NCI-H1436 (cell line): ENCODE measurements around the gene SNUPN.

Experiments
- DNase-seq: peaks from one replicate; lab custom pipeline; 2025; lab: John Stamatoyannopoulos, UW

SNUPN gene

GRCh38 chr15:75654201-75654907, 28.8 kb upstream of the SNUPN start:
- no peak for DNase-seq

GRCh38 chr15:75653347-75653913, 27.9 kb upstream of the SNUPN start:
- no peak for DNase-seq

GRCh38 chr15:75651810-75652543, 26.5 kb upstream of the SNUPN start:
- DNase-seq: no peak

- no peak for DNase-seq
Observed at GRCh38 chr15:75650908-75651809, 25.6 kb upstream of the SNUPN start.

- no peak for DNase-seq
Observed at GRCh38 chr15:75649848-75650247, 24.3 kb upstream of the SNUPN start.

GRCh38 chr15:75649045-75649761, 23.7 kb upstream of the SNUPN start:
- DNase-seq: no peak

- DNase-seq: no peak
Observed at GRCh38 chr15:75648156-75649000, 22.9 kb upstream of the SNUPN start.

GRCh38 chr15:75647370-75648155, 22.0 kb upstream of the SNUPN start, which contains the start of gene SNX33:
Gene SNX33, plus strand, starts transcription at chr15:75647912. Its CDS starts 1,191 bp downstream, at chr15:75649103.
- peak; percentile 36 for DNase-seq

- DNase-seq: no peak
Observed at GRCh38 chr15:75646944-75647364, 21.4 kb upstream of the SNUPN start.

GRCh38 chr15:75646112-75646943, 20.8 kb upstream of the SNUPN start:
- DNase-seq: no peak

- no peak for DNase-seq
Observed at GRCh38 chr15:75644376-75644775, 18.9 kb upstream of the SNUPN start.

GRCh38 chr15:75641603-75642002, 16.1 kb upstream of the SNUPN start:
- DNase-seq: no peak

- DNase-seq: no peak
Observed at GRCh38 chr15:75641179-75641503, 15.6 kb upstream of the SNUPN start.

GRCh38 chr15:75640483-75641178, 15.1 kb upstream of the SNUPN start:
- peak; percentile 50 for DNase-seq

GRCh38 chr15:75639709-75640482, 14.4 kb upstream of the SNUPN start, which contains the start of gene IMP3:
Gene IMP3, minus strand, starts transcription at chr15:75640224. Its CDS starts 56 bp downstream, at chr15:75640168.
- peak; percentile 97 for DNase-seq

- no peak for DNase-seq
Observed at GRCh38 chr15:75639191-75639708, 13.7 kb upstream of the SNUPN start.
